Measurements from ENCODE around the gene ZNF611. TPM values are rescaled to one million over a fixed set of nuclear protein-coding genes. Genes with fewer than 3 reads are reported as not detected.

Gene ZNF611
- total and polyA plus RNA-seq, 9 of the 15 experiments (the other 6 are each of a cell fraction or from before 2014, with no cell fraction given): 3.7 to 29.6 (median 12.8) TPM

- TF ChIP-seq TGIF2 (CRISPR knock-in tag; IDR thresholded peaks at IDR 0.05) (no peak), ZNF384 (IDR thresholded peaks at IDR 0.05; ENCODE audit: low read depth, low read length) (no peak), RBM22 (IDR thresholded peaks at IDR 0.05; ENCODE audit: low read depth, low read length, poor library complexity, severe bottlenecking) (no peak), MYC (IDR thresholded peaks at IDR 0.05; ENCODE audit: low read depth, low read length) (no peak; the same call in 1 of the 2 replicates), MYC (CRISPR knock-in tag; IDR thresholded peaks at IDR 0.05; ENCODE audit: borderline replicate concordance, low read depth) (no peak), ZNF12 (CRISPR knock-in tag; IDR thresholded peaks at IDR 0.05) (no peak), SRSF3 (IDR thresholded peaks at IDR 0.05; ENCODE audit: insufficient read depth, low read length) (no peak), ZNF175 (CRISPR knock-in tag; IDR thresholded peaks at IDR 0.05; ENCODE audit: low read depth) (no peak), MGA (IDR thresholded peaks at IDR 0.05) (no peak), ZNF551 (CRISPR knock-in tag; IDR thresholded peaks at IDR 0.05) (no peak), SP2 (IDR thresholded peaks at IDR 0.05; ENCODE audit: extremely low read depth, low read depth, low read length, poor library complexity, severe bottlenecking) (no peak), NR2C1 (IDR thresholded peaks at IDR 0.05) (no peak; the same call in 1 of the 2 replicates), NR2C1 (tag; IDR thresholded peaks at IDR 0.05) (no peak), THRAP3 (IDR thresholded peaks at IDR 0.05; ENCODE audit: borderline replicate concordance) (0 out of 2 replicates have a peak, but pooled peaks have one; percentile 16), HDGF (IDR thresholded peaks at IDR 0.05) (0 out of 2 replicates have a peak, but pooled peaks have one; percentile 37)
- TF ChIP-seq, protein P1, sequence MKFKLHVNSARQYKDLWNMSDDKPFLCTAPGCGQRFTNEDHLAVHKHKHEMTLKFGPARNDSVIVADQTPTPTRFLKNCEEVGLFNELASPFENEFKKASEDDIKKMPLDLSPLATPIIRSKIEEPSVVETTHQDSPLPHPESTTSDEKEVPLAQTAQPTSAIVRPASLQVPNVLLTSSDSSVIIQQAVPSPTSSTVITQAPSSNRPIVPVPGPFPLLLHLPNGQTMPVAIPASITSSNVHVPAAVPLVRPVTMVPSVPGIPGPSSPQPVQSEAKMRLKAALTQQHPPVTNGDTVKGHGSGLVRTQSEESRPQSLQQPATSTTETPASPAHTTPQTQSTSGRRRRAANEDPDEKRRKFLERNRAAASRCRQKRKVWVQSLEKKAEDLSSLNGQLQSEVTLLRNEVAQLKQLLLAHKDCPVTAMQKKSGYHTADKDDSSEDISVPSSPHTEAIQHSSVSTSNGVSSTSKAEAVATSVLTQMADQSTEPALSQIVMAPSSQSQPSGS (CRISPR knock-in tag; IDR thresholded peaks at IDR 0.05): no peak
Measured at GRCh38 chr19:52691215-52691610, 43.6 kb downstream of the ZNF611 start (continued).

All from K562 (cell line).